B cell (primary cell): ENCODE measurements around the gene CCDC9B. TPM values are rescaled to one million over a fixed set of nuclear protein-coding genes. Genes with fewer than 3 reads are reported as not detected.

Source experiments
- ATAC-seq: fragments of 200-7000 bp; cut with Tn5 transposase; one replicate; pipeline ENCODE4 v1.10.0; 2021; ENCODE audit warnings: low read depth, mild to moderate bottlenecking, moderate number of reproducible peaks, moderate library complexity
- CTCF ChIA-PET: fragments of 350-600 bp; sonication (Branson Sonifier 250); formaldehyde crosslinking; loops from one replicate; lab custom pipeline; 2021; ENCODE audit warnings: antibody characterized with exemption, inconsistent platforms; lab: Charles Lee
- POLR2A ChIA-PET: fragments of 350-600 bp; sonication (Branson Sonifier 250); formaldehyde crosslinking; loops from one replicate; lab custom pipeline; 2021; ENCODE audit warnings: antibody characterized with exemption; lab: Charles Lee
- DNase-seq: peaks from one replicate; pipeline ENCODE4 v3.0.0; 2013
- H2AFZ ChIP-seq: 2 replicates; pipeline ENCODE4 v1.6.1; 2012; ENCODE audit warnings: mild to moderate bottlenecking, low read depth, low read length; ENCODE audit not compliant: insufficient read depth, poor library complexity, severe bottlenecking
- H3K27ac ChIP-seq, 2 donors: 1 replicate in 1 of 2; 2 replicates in 1 of 2; pipeline ENCODE4 v1.5.1; 2012 to 2013; ENCODE audit warnings: low read length in 2 of 2, mild to moderate bottlenecking in 2 of 2, moderate library complexity in 1 of 2
- H3K27me3 ChIP-seq, 4 experiments: fragments of 200-600 bp in 1 of 4; sonication (generic) in 1 of 4; replicated peaks in 1 of 4; 1 replicate in 2 of 4; 2 replicates in 2 of 4; pipeline versions ENCODE4 v1.6.1 to v1.7.0; 2013 to 2016; ENCODE audit warnings: low read length in 3 of 4, mild to moderate bottlenecking in 2 of 4, mixed read lengths in 1 of 4, moderate library complexity in 1 of 4; ENCODE audit not compliant: insufficient read depth in 4 of 4, control insufficient read depth in 3 of 4; ENCODE audit errors: control extremely low read depth in 1 of 4
- H3K36me3 ChIP-seq, 2 experiments: replicated peaks in 1 of 2; 1 replicate in 1 of 2; 2 replicates in 1 of 2; pipeline versions ENCODE4 v1.6.1 to v1.7.1; 2013; ENCODE audit warnings: low read length in 1 of 2; ENCODE audit not compliant: insufficient read depth in 2 of 2, control insufficient read depth in 1 of 2; ENCODE audit errors: control extremely low read depth in 1 of 2, extremely low read depth in 1 of 2
- H3K4me1 ChIP-seq, 2 donors: fragments of 200-600 bp in 1 of 2; sonication (generic) in 1 of 2; 1 replicate in 1 of 2; 2 replicates in 1 of 2; pipeline versions ENCODE4 v1.5.1 to v1.6.1; 2013 to 2017; ENCODE audit warnings: low read length in 2 of 2; ENCODE audit not compliant: control insufficient read depth in 2 of 2, insufficient read depth in 2 of 2
- H3K4me2 ChIP-seq: replicated peaks from 2 replicates; pipeline ENCODE3; 2012; ENCODE audit warnings: mild to moderate bottlenecking, low read depth, low read length; ENCODE audit not compliant: poor library complexity, severe bottlenecking
- H3K4me3 ChIP-seq, 5 experiments: fragments of 200-600 bp in 1 of 5; sonication (generic) in 1 of 5; 1 replicate in 3 of 5; 2 replicates in 2 of 5; pipeline versions ENCODE4 v1.5.1 to v1.7.0; 2011 to 2016; ENCODE audit warnings: low read length in 4 of 5, mild to moderate bottlenecking in 4 of 5, low read depth in 2 of 5, control low read depth in 1 of 5, moderate library complexity in 1 of 5; ENCODE audit not compliant: insufficient read depth in 1 of 5; ENCODE audit errors: control extremely low read depth in 1 of 5, extremely low read depth in 1 of 5
- H3K79me2 ChIP-seq: fragments of 200-600 bp; sonication (generic); one replicate; pipeline ENCODE4 v1.6.0; 2016; ENCODE audit warnings: low read length; ENCODE audit not compliant: control insufficient read depth, insufficient read depth
- H3K9ac ChIP-seq: fragments of 200-600 bp; sonication (generic); 2 replicates; pipeline ENCODE4 v1.6.1; 2017; ENCODE audit warnings: mild to moderate bottlenecking, low read length, moderate library complexity
- H3K9me3 ChIP-seq, 3 donors: one replicate each; pipeline versions ENCODE4 v1.6.1 to v1.7.1; 2013; ENCODE audit warnings: low read length in 2 of 3; ENCODE audit not compliant: control insufficient read depth in 2 of 3, insufficient read depth in 1 of 3; ENCODE audit errors: control extremely low read depth in 1 of 3
- H4K20me1 ChIP-seq: 2 replicates; pipeline ENCODE4 v1.6.0; 2012; ENCODE audit warnings: mild to moderate bottlenecking, low read length; ENCODE audit not compliant: insufficient read depth, control insufficient read depth, poor library complexity, severe bottlenecking
- H3K27ac Mint-ChIP-seq: one replicate; pipeline ENCODE4 v1.8.0; 2021; ENCODE audit warnings: mixed read lengths
- H3K27me3 Mint-ChIP-seq: one replicate; pipeline ENCODE4 v1.8.0; 2021; ENCODE audit warnings: mixed read lengths
- H3K4me1 Mint-ChIP-seq: one replicate; pipeline ENCODE4 v1.8.0; 2021; ENCODE audit warnings: mixed read lengths
- H3K4me3 Mint-ChIP-seq: one replicate; pipeline ENCODE4 v1.8.0; 2021; ENCODE audit warnings: mixed read lengths
- H3K9me3 Mint-ChIP-seq: one replicate; pipeline ENCODE4 v1.8.0; 2022; ENCODE audit warnings: mixed read lengths; ENCODE audit not compliant: insufficient read depth
- EZH2 ChIP-seq: IDR thresholded peaks from 2 replicates; pipeline ENCODE4 v1.6.1; 2012; ENCODE audit warnings: borderline replicate concordance, low read depth, mild to moderate bottlenecking, moderate library complexity, low read length; ENCODE audit not compliant: insufficient read depth, poor library complexity, severe bottlenecking
- WGBS: methylation state at CpG from one replicate; pipeline ENCODE4 v1.1.5; 2013; ENCODE audit warnings: missing lambda C conversion rate; ENCODE audit not compliant: insufficient coverage; 5-methylcytosine and 5-hydroxymethylcytosine counted together
- intact Hi-C: fragments of 100-400 bp; cut with micrococcal nuclease; formaldehyde crosslinking; loops from one replicate; pipeline ENCODE4 v1.10.0; 2022
- polyA plus RNA-seq: library from polyadenylated mRNA; depleted of rRNA; stranded (reverse); fragments of >200 nt; gene quantifications from 2 replicates; pipeline ENCODE4 v1.2.3, GENCODE V29; 2012
- total RNA-seq, 2 donors: library from RNA; stranded (reverse); fragments of 120-200 nt in 1 of 2; gene quantifications; 1 replicate in 1 of 2; 2 replicates in 1 of 2; pipeline versions ENCODE4 v1.2.3 to v1.2.4, GENCODE V29; 2013 to 2022
- TF ChIP-seq, protein P1 (sequence below): fragments of 200-600 bp; IDR thresholded peaks from one replicate; pipeline ENCODE4 v1.8.0; 2022; ENCODE audit warnings: antibody characterized with exemption, mild to moderate bottlenecking

The CCDC9B gene
- total and polyA plus RNA-seq, 2 donors (not counting 1 experiment from before 2014, with no cell fraction given), result 1.6 to 2.4 TPM

DNA sequence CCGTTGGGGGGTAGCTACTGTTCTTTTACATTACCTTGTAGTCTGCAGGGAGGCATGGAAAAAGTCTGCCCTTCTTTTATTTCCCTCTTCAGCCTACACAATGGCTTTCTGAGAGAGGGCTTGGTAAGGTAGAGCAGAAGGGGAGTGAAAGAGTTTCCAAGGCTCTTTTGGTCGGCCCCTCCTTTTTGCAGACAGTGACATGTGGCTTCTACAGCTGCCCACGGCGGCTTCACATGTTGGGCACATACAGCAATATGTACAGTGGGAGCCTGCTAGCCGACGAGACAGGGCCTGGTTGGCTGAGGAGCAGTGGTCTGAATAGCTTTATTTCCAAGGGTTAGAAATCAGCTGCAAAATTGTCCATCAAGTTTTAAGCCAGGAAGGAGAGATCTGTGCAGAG is 13.3 kb downstream of the CCDC9B start:
- ChIA-PET CTCF (interaction anchor here (1.0 to 7.3 kb wide), 6 partner anchors 10 to 48 kb away, joined by 3 to 134 read pairs (median 28); partner anchors contain the start of genes CCDC9B and PLCB2), POLR2A (no interaction called here)
- DNase-seq, result no peak

DNA sequence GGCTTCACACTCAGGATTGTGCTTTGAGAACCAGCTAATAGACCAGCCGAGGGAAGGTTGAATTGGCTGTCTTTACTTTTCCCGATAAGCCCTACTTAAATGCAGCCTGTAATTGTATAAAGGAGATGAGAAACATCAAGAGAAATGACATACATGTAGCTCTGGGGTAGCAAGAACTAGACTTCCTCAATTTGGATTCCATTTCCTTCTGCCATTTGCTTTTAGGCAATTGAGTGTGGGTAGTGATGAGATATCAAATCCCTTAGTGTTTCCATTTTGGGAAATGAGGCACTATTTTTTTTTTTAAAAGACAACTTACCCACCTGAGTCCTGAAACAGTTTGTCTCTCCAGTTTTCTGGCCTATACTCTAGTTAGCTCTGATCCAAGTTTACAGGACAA is 15.0 kb downstream of the CCDC9B start:
- Histone ChIP-seq H4K20me1 (no peaks in the 10 kb centered on the region), H3K9ac (no peak overlapping the region), H3K36me3 (no peaks in the 10 kb centered on the region), H3K27ac (no peak overlapping the region), H2AFZ (no peak overlapping the region), H3K27me3 (peaks cover 0 to under 1% (median 0%) of the 10 kb centered on the region in 4 experiments), H3K4me3 (no peak overlapping the region), H3K79me2 (no peaks in the 10 kb centered on the region), H3K4me1 (peaks cover 21% of the 10 kb centered on the region in 2 donors), H3K4me2 (peak overlapping the region; percentile 92), H3K9me3 (peaks cover 0 to 2% (median 0%) of the 10 kb centered on the region in 3 donors)
- POLR2A ChIA-PET, result no interaction called here
- H3K4me3 Mint-ChIP-seq, result peak overlapping the region; percentile 85
- ATAC-seq (no peak), DNase-seq (no peak)
- H3K9me3 Mint-ChIP-seq, result no peaks in the 10 kb centered on the region
- intact Hi-C loops, result no loop called here
- H3K27ac Mint-ChIP-seq, result no peak overlapping the region
- H3K4me1 Mint-ChIP-seq, result peaks cover 29% of the 10 kb centered on the region
- no CpG with 5 or more reads among the region's 2 CpGs for WGBS
- TF ChIP-seq, protein P1, sequence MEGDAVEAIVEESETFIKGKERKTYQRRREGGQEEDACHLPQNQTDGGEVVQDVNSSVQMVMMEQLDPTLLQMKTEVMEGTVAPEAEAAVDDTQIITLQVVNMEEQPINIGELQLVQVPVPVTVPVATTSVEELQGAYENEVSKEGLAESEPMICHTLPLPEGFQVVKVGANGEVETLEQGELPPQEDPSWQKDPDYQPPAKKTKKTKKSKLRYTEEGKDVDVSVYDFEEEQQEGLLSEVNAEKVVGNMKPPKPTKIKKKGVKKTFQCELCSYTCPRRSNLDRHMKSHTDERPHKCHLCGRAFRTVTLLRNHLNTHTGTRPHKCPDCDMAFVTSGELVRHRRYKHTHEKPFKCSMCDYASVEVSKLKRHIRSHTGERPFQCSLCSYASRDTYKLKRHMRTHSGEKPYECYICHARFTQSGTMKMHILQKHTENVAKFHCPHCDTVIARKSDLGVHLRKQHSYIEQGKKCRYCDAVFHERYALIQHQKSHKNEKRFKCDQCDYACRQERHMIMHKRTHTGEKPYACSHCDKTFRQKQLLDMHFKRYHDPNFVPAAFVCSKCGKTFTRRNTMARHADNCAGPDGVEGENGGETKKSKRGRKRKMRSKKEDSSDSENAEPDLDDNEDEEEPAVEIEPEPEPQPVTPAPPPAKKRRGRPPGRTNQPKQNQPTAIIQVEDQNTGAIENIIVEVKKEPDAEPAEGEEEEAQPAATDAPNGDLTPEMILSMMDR, result no peak
- TF ChIP-seq EZH2, result no peak
- no peaks in the 10 kb centered on the region for H3K27me3 Mint-ChIP-seq
- CTCF ChIA-PET, result interaction anchor here (0.9 to 7.3 kb wide), 8 partner anchors 11 to 108 kb away, joined by 3 to 134 read pairs (median 6); partner anchors contain the start of genes CCDC9B and PLCB2

More for the DNA sequence above, 13.3 kb downstream of the CCDC9B start:
- Histone ChIP-seq H4K20me1 (no peaks in the 10 kb centered on the region), H3K79me2 (no peaks in the 10 kb centered on the region), H3K36me3 (no peaks in the 10 kb centered on the region), H3K27me3 (no peaks in the 10 kb centered on the region), H3K9ac (no peak overlapping the region), H3K27ac (no peak overlapping the region), H2AFZ (no peak overlapping the region), H3K4me3 (no peak overlapping the region), H3K9me3 (peaks cover 0 to 2% (median 0%) of the 10 kb centered on the region in 3 donors), H3K4me1 (peaks cover 21% of the 10 kb centered on the region in 2 donors), H3K4me2 (no peak overlapping the region)
- H3K4me3 Mint-ChIP-seq, result no peak overlapping the region
- H3K4me1 Mint-ChIP-seq, result peaks cover 19% of the 10 kb centered on the region
- H3K9me3 Mint-ChIP-seq, result no peaks in the 10 kb centered on the region
- intact Hi-C loops, result no loop called here
- no peak for ATAC-seq
- WGBS, result 47% methylated on average over 5 of the region's 6 CpGs
- no peaks in the 10 kb centered on the region for H3K27me3 Mint-ChIP-seq
- TF ChIP-seq, protein P1, result no peak
- no peak for TF ChIP-seq EZH2
- H3K27ac Mint-ChIP-seq, result no peak overlapping the region
